Liver (tissue), 9 donors: Measurements from ENCODE around the gene IRAK1. TPM values are rescaled to one million over a fixed set of nuclear protein-coding genes. Genes with fewer than 3 reads are reported as not detected.

Source experiments
- DNase-seq: peaks from one replicate; pipeline ENCODE4 v3.0.0-alpha.2; 2017; ENCODE audit warnings: low spot score
- H3K27ac ChIP-seq, 2 donors: one replicate each; pipeline ENCODE4 v1.7.0; 2013; ENCODE audit warnings: inconsistent platforms in 2 of 2, low read length in 2 of 2, control low read depth in 1 of 2, low read depth in 1 of 2, mild to moderate bottlenecking in 1 of 2
- H3K27me3 ChIP-seq, 4 donors: one replicate each; pipeline versions ENCODE4 v1.6.1 to v1.7.0; 2013; ENCODE audit warnings: low read length in 3 of 4, inconsistent platforms in 1 of 4, mild to moderate bottlenecking in 1 of 4, moderate library complexity in 1 of 4; ENCODE audit not compliant: control insufficient read depth in 4 of 4, insufficient read depth in 4 of 4
- H3K36me3 ChIP-seq, 4 donors: one replicate each; pipeline versions ENCODE4 v1.6.1 to v1.7.0; 2013; ENCODE audit warnings: low read length in 3 of 4, mild to moderate bottlenecking in 3 of 4, low read depth in 1 of 4, moderate library complexity in 1 of 4; ENCODE audit not compliant: control insufficient read depth in 4 of 4, insufficient read depth in 3 of 4
- H3K4me1 ChIP-seq, 4 donors: one replicate each; pipeline versions ENCODE4 v1.6.1 to v1.7.0; 2013; ENCODE audit warnings: low read length in 3 of 4, mild to moderate bottlenecking in 3 of 4, moderate library complexity in 1 of 4; ENCODE audit not compliant: control insufficient read depth in 4 of 4, insufficient read depth in 4 of 4
- H3K4me3 ChIP-seq, 3 donors: one replicate each; pipeline versions ENCODE4 v1.6.1 to v1.7.0; 2013; ENCODE audit warnings: low read length in 3 of 3, control low read depth in 1 of 3, low read depth in 1 of 3, mild to moderate bottlenecking in 1 of 3
- H3K9ac ChIP-seq, 2 donors: one replicate each; pipeline ENCODE4 v1.7.0; 2013; ENCODE audit warnings: low read length in 2 of 2, mild to moderate bottlenecking in 2 of 2, moderate library complexity in 2 of 2, control low read depth in 1 of 2, low read depth in 1 of 2
- H3K9me3 ChIP-seq, 4 donors: one replicate each; pipeline versions ENCODE4 v1.6.1 to v1.7.0; 2013; ENCODE audit warnings: low read length in 3 of 4; ENCODE audit not compliant: control insufficient read depth in 4 of 4
- ATF3 ChIP-seq: IDR thresholded peaks from 2 replicates; pipeline ENCODE4 v1.6.1; 2016; ENCODE audit warnings: antibody characterized with exemption
- CTCF ChIP-seq: fragments of 150-350 bp; IDR thresholded peaks from 2 replicates; pipeline ENCODE4 v1.5.1; 2017; ENCODE audit warnings: improper control_type of control experiment, low read depth, low read length; ENCODE audit not compliant: missing input control
- EGR1 ChIP-seq, 2 donors: IDR thresholded peaks; 2 replicates each; pipeline ENCODE4 v1.6.1; 2016 to 2018; ENCODE audit warnings: antibody characterized with exemption in 2 of 2, low read depth in 2 of 2
- FOXA1 ChIP-seq: IDR thresholded peaks from 2 replicates; pipeline ENCODE4 v1.6.1; 2016; ENCODE audit warnings: antibody characterized with exemption
- FOXA2 ChIP-seq: IDR thresholded peaks from 2 replicates; pipeline ENCODE4 v1.6.1; 2016; ENCODE audit warnings: antibody characterized with exemption
- GABPA ChIP-seq, 2 donors: IDR thresholded peaks in 1 of 2; conservative IDR thresholded peaks in 1 of 2; 2 replicates each; pipeline ENCODE4 v1.6.1; 2016; ENCODE audit warnings: antibody characterized with exemption in 2 of 2, mild to moderate bottlenecking in 1 of 2, moderate library complexity in 1 of 2
- HNF4A ChIP-seq, 2 donors: conservative IDR thresholded peaks; 2 replicates each; pipeline ENCODE4 v1.6.1; 2016; ENCODE audit warnings: antibody characterized with exemption in 2 of 2, mild to moderate bottlenecking in 2 of 2
- HNF4G ChIP-seq: IDR thresholded peaks from 2 replicates; pipeline ENCODE4 v1.6.1; 2016; ENCODE audit warnings: antibody characterized with exemption
- MAX ChIP-seq: IDR thresholded peaks from 2 replicates; pipeline ENCODE4 v1.6.1; 2016; ENCODE audit warnings: antibody characterized with exemption
- NR2F2 ChIP-seq: IDR thresholded peaks from 2 replicates; pipeline ENCODE4 v1.6.1; 2016; ENCODE audit warnings: antibody characterized with exemption
- REST ChIP-seq: IDR thresholded peaks from 2 replicates; pipeline ENCODE4 v1.6.1; 2016; ENCODE audit warnings: antibody characterized with exemption, mild to moderate bottlenecking
- RXRA ChIP-seq, 2 donors: IDR thresholded peaks; 2 replicates each; pipeline ENCODE4 v1.6.1; 2017 to 2018; ENCODE audit warnings: antibody characterized with exemption in 2 of 2, mild to moderate bottlenecking in 1 of 2
- SP1 ChIP-seq: IDR thresholded peaks from 2 replicates; pipeline ENCODE4 v1.6.1; 2018; ENCODE audit warnings: antibody characterized with exemption, mild to moderate bottlenecking
- TAF1 ChIP-seq: conservative IDR thresholded peaks from 2 replicates; pipeline ENCODE4 v1.6.1; 2016; ENCODE audit warnings: antibody characterized with exemption, mild to moderate bottlenecking
- YY1 ChIP-seq: IDR thresholded peaks from 2 replicates; pipeline ENCODE4 v1.6.1; 2016; ENCODE audit warnings: antibody characterized with exemption, mild to moderate bottlenecking
- ZBTB33 ChIP-seq: IDR thresholded peaks from 2 replicates; pipeline ENCODE4 v1.6.1; 2016; ENCODE audit warnings: antibody characterized with exemption
- WGBS: extraction: QIAGEN DNeasy Blood & Tissue Kit; methylation state at CpG from one replicate; pipeline ENCODE4 v1.1.7; 2013; 5-methylcytosine and 5-hydroxymethylcytosine counted together
- polyA plus RNA-seq, 2 donors: library from polyadenylated mRNA; stranded (reverse) in 1 of 2; unstranded in 1 of 2; fragments of 200-250 nt in 1 of 2; fragments of >200 nt in 1 of 2; fragmentation: Nextera tagmentation in 1 of 2; extraction: Ambion mirVana in 1 of 2; gene quantifications; one replicate each; pipeline versions ENCODE4 v1.2.1 to v1.2.3, GENCODE V29; 2013 to 2015
- total RNA-seq, 2 donors: library from RNA; depleted of rRNA; stranded (reverse); fragments of >200 nt; gene quantifications; one replicate each; pipeline ENCODE4 v1.2.3, GENCODE V29; 2014
- donor health status: healthy.
- donor health status: healthy.
- donor health status: healthy.
- donor health status: healthy.
- donor health status: healthy.

Gene IRAK1
- total and polyA plus RNA-seq, 4 donors, result 17.6 to 55.8 (median 27.4) TPM

- H3K27ac ChIP-seq, result no peak overlapping the region
- WGBS, result 84% methylated on average over 5 of the region's 5 CpGs
Measured at GRCh38 chrX:154059729-154060245, 40.1 kb upstream of the IRAK1 start.

More at GRCh38 chrX:154059729-154060245, 40.1 kb upstream of the IRAK1 start:
- peaks cover 4 to 19% (median 9%) of the 10 kb centered on the region in 4 donors for H3K4me1 ChIP-seq
- H3K9me3 ChIP-seq, result no peaks in the 10 kb centered on the region
- no peak overlapping the region for H3K4me3 ChIP-seq
- H3K36me3 ChIP-seq, result peaks cover 0 to 5% (median under 1%) of the 10 kb centered on the region in 4 donors
- peaks cover 0 to 3% (median 0%) of the 10 kb centered on the region in 4 donors for H3K27me3 ChIP-seq
- H3K9ac ChIP-seq, result no peak overlapping the region
- no peak for TF ChIP-seq RXRA (IDR thresholded peaks at IDR 0.05)
- TF ChIP-seq CTCF, result no peak
- TF ChIP-seq GABPA (IDR thresholded peaks at IDR 0.05 in 1 of 2, conservative IDR thresholded peaks at IDR 0.05 in 1 of 2), result no peak
- TF ChIP-seq FOXA2, result no peak
- TF ChIP-seq REST, result no peak
- TF ChIP-seq ATF3, result no peak
- TF ChIP-seq NR2F2, result no peak
- no peak for TF ChIP-seq HNF4A (conservative IDR thresholded peaks at IDR 0.05)
- TF ChIP-seq YY1, result no peak
- TF ChIP-seq MAX, result no peak
- TF ChIP-seq SP1, result no peak
- TF ChIP-seq FOXA1, result no peak
- no peak for TF ChIP-seq ZBTB33
- no peak for TF ChIP-seq EGR1 (IDR thresholded peaks at IDR 0.05; ENCODE audit: low read depth in 2 of 2)
- no peak for TF ChIP-seq HNF4G
- TF ChIP-seq TAF1, result no peak
- DNase-seq, result no peak
